Stimulated activated effector memory CD8-positive, alpha-beta T cell treated with anti-CD3 and anti-CD28 coated beads, Interleukin-12 subunit alpha, Interleukin-12 subunit beta, amount 100 ng/mL, for 72 hours (primary cell): ENCODE results near the gene DSC1.
"Not testable (repeated sequence)": the region's sequence is repeated elsewhere in the genome, so short reads cannot be mapped to it uniquely, and the experiment has no call there.

ENCODE experiments used
- ATAC-seq: fragments of 150-1000 bp; cut with Tn5 transposase; 2 replicates; pipeline ENCODE4 v1.10.0; 2021
- DNase-seq, 2 donors: peaks; one replicate each; pipeline ENCODE4 v3.0.0; 2021 to 2022; ENCODE audit warnings: low spot score in 2 of 2
- H3K27ac Mint-ChIP-seq: one replicate; pipeline ENCODE4 v1.8.0; 2022; ENCODE audit warnings: mild to moderate bottlenecking, mixed read lengths
- H3K36me3 Mint-ChIP-seq: one replicate; pipeline ENCODE4 v1.8.0; 2022; ENCODE audit warnings: mild to moderate bottlenecking, mixed read lengths
- H3K4me1 Mint-ChIP-seq: one replicate; pipeline ENCODE4 v1.8.0; 2022; ENCODE audit warnings: mixed read lengths
- H3K4me3 Mint-ChIP-seq: one replicate; pipeline ENCODE4 v1.8.0; 2022; ENCODE audit warnings: mild to moderate bottlenecking, mixed read lengths
- H3K9me3 Mint-ChIP-seq: one replicate; pipeline ENCODE4 v1.8.0; 2022; ENCODE audit warnings: mixed read lengths

The DSC1 gene

DNA sequence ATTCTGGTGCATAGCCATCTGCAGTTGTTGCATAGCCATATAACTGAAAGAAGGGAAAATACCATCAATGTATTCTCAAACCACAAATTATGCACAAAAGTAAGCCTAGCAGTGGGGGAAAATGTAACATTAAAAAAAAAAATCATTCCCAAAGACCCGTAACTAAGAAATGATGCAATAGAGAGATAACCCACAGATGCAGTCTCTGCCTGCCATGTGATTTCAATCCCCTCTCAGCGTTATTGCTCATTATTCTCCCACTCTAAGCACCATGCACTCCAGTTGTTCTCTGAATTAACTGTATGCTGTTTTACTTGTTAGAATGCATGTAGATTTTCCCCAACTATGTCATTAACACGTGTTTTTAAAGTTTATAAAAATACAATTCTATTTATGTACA is 14.1 kb downstream of the DSC1 start:
- Mint-ChIP-seq H3K4me3 (no peak overlapping the region), H3K27ac (no peak overlapping the region), H3K4me1 (no peaks in the 10 kb centered on the region), H3K36me3 (no peaks in the 10 kb centered on the region), H3K9me3 (peaks cover 5% of the 10 kb centered on the region)
- ATAC-seq (no peak), DNase-seq (no peak)

DNA sequence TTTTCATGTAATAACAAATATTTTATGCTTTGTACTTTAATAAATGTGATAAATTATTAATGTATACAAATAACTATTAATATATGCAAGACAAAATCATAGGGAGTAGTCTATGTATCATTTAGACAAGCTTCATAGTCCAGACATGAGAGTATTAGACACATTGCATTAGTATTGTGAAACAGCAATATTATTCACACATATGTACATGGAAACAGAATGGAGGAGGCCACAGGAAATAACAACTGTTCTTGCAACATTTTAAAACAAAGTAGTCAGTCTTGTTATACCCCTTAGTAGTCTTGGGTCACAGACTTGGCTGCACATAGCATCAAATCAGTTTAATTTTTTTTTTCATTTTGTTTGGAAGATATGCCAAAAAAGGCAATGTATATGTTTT is 15.8 kb downstream of the DSC1 start:
- H3K27ac Mint-ChIP-seq: no peak overlapping the region
- ATAC-seq: no peak
- H3K4me1 Mint-ChIP-seq: no peaks in the 10 kb centered on the region
- H3K9me3 Mint-ChIP-seq: peaks cover 8% of the 10 kb centered on the region
- DNase-seq: no peak
- H3K36me3 Mint-ChIP-seq: no peaks in the 10 kb centered on the region
- H3K4me3 Mint-ChIP-seq: no peak overlapping the region

DNA sequence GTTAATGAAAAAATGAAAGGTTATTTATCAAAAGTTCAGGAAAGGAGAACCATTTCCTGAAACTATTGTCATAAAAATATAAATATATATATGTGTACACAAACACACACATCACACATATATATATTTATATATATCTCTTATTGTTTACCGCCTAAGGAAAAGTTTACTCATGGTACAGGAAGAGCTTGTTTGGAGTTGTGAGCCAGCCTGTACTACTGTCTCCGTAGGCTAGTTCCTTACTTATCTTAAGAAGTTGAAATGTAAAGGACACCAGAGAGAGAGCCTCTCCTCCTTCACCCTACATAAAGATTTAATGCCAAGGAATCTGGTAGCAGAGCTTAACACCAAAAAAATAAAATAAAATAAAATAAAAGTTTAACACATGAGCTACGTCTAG is 19.6 kb downstream of the DSC1 start:
- Mint-ChIP-seq H3K9me3 (peaks cover 8% of the 10 kb centered on the region), H3K4me1 (no peaks in the 10 kb centered on the region), H3K27ac (no peak overlapping the region), H3K4me3 (no peak overlapping the region), H3K36me3 (no peaks in the 10 kb centered on the region)
- no peak for DNase-seq
- no peak for ATAC-seq

DNA sequence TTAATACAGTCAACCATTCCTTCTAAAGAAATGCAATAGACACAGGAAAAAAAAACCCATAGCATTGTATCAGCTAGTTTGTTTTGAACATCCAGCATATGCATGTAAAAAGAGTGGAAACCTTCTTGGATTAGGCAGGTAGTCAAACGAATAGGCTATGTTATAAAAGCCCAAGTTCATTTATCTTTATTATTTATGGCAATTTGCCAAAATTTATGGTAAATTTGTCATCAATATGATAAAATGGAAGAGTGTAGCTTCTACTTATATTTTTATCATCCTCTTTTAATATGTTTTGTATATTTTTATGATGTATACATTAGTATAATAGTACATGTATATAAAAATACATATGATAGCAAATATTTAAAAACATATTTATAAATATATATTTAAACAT is 23.9 kb downstream of the DSC1 start:
- Mint-ChIP-seq H3K4me3 (no peak overlapping the region), H3K36me3 (no peaks in the 10 kb centered on the region), H3K4me1 (no peaks in the 10 kb centered on the region), H3K9me3 (peaks cover 7% of the 10 kb centered on the region), H3K27ac (no peak overlapping the region)
- DNase-seq (no peak), ATAC-seq (no peak)

DNA sequence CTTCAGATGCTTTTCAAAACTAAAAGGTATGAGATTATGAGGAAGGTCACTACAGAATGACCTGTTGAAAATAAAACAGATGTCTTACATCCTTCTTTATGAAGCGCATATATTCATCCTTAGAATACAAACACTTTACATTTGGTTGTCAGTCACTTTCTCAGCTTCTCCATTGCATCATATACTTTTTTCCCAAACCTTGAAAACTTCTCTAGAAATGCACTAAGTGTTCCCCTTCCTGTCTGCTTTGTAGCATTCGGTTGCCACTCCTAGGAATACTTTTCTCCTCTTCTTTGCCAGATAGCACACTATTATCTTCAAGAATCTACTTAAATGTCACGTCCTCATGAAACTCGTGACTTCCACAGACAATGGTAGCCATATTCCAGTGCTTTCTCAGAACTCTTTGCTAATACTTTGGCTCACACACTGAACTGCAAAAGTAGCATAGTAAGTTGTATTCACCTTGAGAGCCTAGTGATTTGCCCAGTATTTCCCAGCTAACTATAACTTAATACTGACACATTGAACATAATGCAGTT is 27.6 kb downstream of the DSC1 start:
- H3K36me3 Mint-ChIP-seq: no peaks in the 10 kb centered on the region
- peaks cover 7% of the 10 kb centered on the region for H3K9me3 Mint-ChIP-seq
- ATAC-seq (no peak), DNase-seq (no peak)
- H3K4me3 Mint-ChIP-seq: no peak overlapping the region
- no peaks in the 10 kb centered on the region for H3K4me1 Mint-ChIP-seq
- no peak overlapping the region for H3K27ac Mint-ChIP-seq

DNA sequence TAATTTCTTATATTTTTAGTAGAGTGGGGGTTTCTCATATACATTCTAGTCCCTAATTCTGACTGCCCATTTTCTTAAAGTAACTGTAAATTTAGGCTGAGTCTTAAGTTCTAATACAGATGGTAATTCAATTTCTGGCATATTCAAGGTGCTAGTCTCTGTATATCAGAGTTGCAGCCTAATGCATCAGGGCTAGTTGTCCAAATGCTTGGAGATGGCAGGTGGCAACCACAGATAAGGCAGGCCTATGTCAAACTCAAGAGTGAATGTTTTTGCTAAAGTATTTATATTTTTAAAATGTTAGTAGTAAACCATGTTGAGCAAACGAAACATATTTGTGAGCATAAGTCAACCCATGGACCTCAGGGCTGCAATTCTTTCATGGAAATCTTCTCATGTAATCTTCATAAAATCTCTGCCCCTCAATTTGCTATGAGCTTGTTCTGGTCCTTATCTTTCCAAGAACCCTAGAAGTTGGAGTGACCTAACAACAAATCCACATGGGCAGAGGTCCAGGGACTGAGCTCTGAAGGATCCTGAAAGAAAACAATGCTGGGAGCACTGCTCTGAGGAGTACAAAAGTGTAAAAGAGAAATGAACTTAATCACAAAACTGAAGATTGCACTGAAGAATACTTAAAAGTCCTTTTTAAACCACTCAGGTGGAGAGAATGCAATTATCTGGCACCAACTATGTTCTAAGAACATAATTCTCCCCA is 33.1 kb downstream of the DSC1 start:
- H3K9me3 Mint-ChIP-seq: peaks cover 4% of the 10 kb centered on the region
- no peaks in the 10 kb centered on the region for H3K36me3 Mint-ChIP-seq
- no peaks in the 10 kb centered on the region for H3K4me1 Mint-ChIP-seq
- H3K27ac Mint-ChIP-seq: no peak overlapping the region
- H3K4me3 Mint-ChIP-seq: no peak overlapping the region
- DNase-seq: no peak
- ATAC-seq: no peak

DNA sequence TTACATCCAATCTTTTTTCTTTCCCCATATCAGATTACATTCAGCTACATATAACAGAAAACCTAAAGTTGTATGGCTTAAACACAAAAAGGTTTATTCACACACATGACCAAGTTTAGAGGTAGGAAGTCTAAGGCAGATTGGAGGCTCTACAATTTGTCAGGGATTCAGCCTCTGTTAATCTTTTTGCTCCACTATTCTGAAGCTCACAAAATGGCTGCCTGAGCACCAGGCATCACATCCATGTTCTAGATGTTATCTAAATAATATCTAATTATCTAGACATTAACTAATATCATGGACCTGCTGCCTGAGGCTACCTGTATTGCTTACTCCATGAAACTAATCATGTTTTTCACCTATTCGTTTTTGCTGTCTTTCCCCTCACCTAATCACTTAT is 36.8 kb downstream of the DSC1 start:
- DNase-seq (no peak), ATAC-seq (no peak)
- Mint-ChIP-seq H3K4me3 (no peak overlapping the region), H3K36me3 (no peaks in the 10 kb centered on the region), H3K27ac (no peak overlapping the region), H3K4me1 (no peaks in the 10 kb centered on the region), H3K9me3 (peaks cover 2% of the 10 kb centered on the region)

DNA sequence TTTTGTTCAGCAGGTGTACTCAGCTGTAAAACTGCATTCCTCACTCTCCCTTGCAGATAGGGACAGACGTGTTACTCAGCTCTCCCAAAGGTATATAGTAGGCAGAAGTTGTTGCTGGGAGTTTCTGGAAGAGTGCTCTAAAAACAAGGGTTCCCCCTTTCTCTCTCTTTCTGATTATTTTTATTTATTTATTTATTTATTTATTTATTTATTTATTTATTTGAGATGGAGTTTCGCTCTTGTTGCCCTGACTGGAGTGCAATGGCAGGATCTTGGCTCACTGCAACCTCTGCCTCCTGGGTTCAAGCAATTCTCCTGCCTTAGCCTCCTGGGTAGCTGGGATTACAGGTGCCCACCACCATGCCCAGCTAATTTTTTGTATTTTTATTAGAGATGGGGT is 39.5 kb downstream of the DSC1 start:
- not testable (repeated sequence) for H3K27ac Mint-ChIP-seq

DNA sequence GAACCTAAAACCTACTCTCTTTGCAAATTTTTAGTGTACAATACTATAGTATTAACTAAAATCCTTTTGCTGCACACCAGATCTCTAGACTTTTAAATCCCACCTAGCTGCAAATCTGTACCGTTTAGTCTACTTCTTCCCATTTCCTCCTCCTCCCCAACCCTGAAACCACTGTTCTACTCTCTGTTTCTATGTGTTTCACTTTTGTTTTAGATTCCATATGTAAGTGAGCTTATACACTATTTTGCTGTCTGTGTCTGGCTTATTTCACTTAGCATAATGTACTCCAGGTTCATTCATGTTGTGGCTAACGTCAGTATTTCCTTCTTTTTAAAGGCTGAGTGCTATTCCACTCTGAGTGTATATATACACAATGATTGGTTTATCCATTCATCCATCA is 42.1 kb downstream of the DSC1 start:
- ATAC-seq: no peak
- no peaks in the 10 kb centered on the region for H3K4me1 Mint-ChIP-seq

More for the DNA sequence above, 39.5 kb downstream of the DSC1 start:
- H3K9me3 Mint-ChIP-seq: peaks cover 17% of the 10 kb centered on the region
- H3K4me3 Mint-ChIP-seq, H3K36me3 Mint-ChIP-seq, ATAC-seq, DNase-seq, H3K4me1 Mint-ChIP-seq: not testable (repeated sequence)

DNA sequence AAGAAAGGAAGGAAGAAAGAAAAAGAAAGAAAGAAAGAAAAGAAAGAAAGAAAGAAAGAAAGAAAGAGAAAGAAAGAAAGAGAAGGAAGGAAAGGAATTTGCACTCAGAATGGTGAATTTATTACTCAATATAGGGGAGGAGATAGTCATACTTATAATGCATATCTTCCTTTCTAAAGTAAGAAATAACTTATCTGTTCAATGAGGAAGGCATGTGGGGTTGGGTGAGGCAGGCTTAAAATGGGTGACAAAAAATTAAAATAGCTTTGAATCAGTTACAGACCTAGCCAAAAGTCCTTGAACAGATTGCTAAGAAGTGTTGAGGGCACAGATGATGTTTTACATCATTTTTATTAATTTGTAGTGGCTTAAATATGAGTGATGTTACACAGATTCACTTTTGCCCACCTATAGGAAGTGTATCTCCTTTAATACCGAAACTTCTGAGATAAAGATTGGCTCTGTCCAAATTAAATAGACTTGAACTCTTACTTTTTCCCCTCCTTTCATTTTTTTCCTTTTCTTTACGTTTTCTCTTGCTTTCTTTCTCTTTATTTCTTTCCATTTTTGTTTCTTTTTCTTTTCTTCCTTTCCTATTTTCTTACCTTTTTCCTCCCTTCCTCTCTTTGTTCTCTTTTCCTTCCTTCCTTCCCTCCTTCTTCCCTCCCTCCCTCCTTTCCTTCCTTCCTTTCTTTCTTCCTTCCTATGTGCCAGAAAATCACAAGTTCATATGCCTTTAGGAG is 45.6 kb downstream of the DSC1 start:
- Mint-ChIP-seq H3K4me3 (no peak overlapping the region), H3K36me3 (no peaks in the 10 kb centered on the region)
- ATAC-seq: no peak

More for the DNA sequence above, 42.1 kb downstream of the DSC1 start:
- Mint-ChIP-seq H3K27ac (no peak overlapping the region), H3K4me3 (no peak overlapping the region), H3K9me3 (peaks cover 27% of the 10 kb centered on the region), H3K36me3 (no peaks in the 10 kb centered on the region)
- no peak for DNase-seq

DNA sequence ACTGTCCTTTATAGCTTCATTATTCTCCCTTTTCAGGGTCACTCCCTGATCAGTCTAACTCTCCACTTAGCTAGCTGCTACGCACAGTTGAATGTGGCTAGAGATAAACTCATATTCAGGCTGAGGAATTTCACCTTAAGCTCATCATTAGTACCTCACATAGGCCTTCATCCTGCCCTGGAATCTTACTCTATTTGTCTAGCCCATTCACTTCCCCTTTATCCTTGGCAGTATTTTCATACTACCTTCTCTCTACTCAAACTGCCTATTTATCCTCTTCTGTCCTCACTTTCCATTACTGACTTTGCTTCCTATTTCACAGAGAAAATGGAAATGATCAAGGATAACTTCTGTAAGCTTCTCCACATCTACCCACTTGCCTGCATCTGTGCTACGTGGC is 49.9 kb downstream of the DSC1 start:
- DNase-seq: no peak
- Mint-ChIP-seq H3K27ac (no peak overlapping the region), H3K36me3 (no peaks in the 10 kb centered on the region), H3K4me3 (no peak overlapping the region), H3K4me1 (no peaks in the 10 kb centered on the region), H3K9me3 (peaks cover 17% of the 10 kb centered on the region)
- ATAC-seq: no peak

More for the DNA sequence above, 45.6 kb downstream of the DSC1 start:
- Mint-ChIP-seq H3K9me3 (peaks cover 31% of the 10 kb centered on the region), H3K4me1 (no peaks in the 10 kb centered on the region), H3K27ac (no peak overlapping the region)
- no peak for DNase-seq

DNA sequence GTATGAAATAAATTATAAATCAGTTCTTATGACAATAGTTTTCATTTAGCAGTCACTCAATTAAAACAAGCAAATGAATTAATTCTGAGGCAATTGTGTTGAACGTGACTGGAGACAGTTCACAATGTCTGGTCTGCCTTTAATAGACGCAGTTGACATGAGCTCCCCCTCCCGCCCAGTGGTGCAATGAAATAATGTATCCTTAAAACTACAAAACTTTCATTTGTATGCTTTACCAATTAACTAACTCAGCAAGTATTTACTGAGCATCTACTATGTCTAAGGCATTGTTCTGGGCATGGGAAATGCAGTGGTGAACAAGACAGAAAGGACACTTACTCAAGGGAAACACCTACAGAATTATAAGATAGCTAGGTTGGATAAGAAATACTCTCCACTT is 56.9 kb downstream of the DSC1 start:
- no peak overlapping the region for H3K27ac Mint-ChIP-seq
- no peaks in the 10 kb centered on the region for H3K36me3 Mint-ChIP-seq
- no peaks in the 10 kb centered on the region for H3K4me1 Mint-ChIP-seq
- DNase-seq (no peak), ATAC-seq (no peak)
- peaks cover 13% of the 10 kb centered on the region for H3K9me3 Mint-ChIP-seq
- H3K4me3 Mint-ChIP-seq: no peak overlapping the region

DNA sequence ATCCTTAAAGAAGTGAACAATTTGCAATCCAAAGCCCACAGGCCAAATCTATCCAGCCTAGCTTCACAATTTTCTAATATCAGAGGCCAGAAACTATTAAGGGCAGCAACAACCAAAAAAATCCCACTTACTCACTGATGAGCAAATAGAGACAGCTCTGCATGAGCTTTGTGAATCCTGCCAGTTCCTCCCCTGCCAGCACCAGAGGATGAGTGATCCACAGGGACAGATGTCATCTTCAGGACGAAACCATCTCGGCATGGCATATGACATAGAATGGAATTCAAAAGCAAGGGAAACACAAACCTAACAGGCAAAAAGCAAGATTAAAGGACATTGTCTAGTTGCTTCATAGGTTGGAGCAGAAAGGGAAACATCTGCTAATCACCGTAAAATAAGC is 58.2 kb downstream of the DSC1 start:
- Mint-ChIP-seq H3K4me1 (no peaks in the 10 kb centered on the region), H3K4me3 (no peak overlapping the region), H3K36me3 (no peaks in the 10 kb centered on the region), H3K9me3 (peaks cover 13% of the 10 kb centered on the region), H3K27ac (no peak overlapping the region)
- ATAC-seq: no peak
- no peak for DNase-seq

DNA sequence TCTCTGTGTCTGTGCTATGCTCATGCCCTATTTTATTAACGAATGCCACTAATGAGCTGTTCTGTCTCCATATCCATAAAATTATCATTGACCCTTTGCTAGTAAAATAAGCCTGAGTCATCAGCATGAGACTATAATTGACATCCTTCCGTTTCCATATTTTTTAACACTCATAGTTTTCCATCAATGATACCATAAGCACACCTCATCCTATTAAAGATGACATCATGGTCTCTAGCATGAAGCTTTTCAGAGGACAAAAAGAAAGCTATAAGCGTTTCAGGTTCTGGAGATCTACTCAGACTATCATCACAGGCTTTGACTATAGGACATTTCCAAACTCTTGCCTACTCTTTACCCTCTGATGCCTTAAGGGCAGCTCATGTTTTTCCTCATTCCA is 59.2 kb downstream of the DSC1 start:
- DNase-seq (no peak), ATAC-seq (no peak)
- H3K4me1 Mint-ChIP-seq: no peaks in the 10 kb centered on the region
- no peak overlapping the region for H3K4me3 Mint-ChIP-seq
- no peaks in the 10 kb centered on the region for H3K36me3 Mint-ChIP-seq
- H3K9me3 Mint-ChIP-seq: peaks cover 20% of the 10 kb centered on the region
- no peak overlapping the region for H3K27ac Mint-ChIP-seq

DNA sequence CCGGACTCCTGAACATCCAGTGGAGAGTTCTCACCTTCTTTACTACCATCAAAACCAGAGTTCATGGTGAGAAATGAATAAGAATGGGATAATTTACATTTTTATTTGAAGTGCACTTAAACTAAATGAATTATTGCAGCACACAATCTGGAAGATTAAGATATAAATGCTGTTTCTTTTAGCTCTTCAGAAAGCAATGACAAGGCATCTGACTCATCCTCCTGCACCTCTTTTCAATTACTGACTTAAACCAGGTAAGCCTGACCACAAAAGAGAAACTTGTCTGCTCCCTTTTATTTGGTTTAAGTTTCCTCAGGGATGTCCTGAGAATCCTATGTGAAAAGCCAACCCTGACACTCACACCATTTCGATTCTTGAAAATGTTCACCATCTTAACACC is 59.7 kb downstream of the DSC1 start:
- H3K9me3 Mint-ChIP-seq: peaks cover 20% of the 10 kb centered on the region
- no peak overlapping the region for H3K4me3 Mint-ChIP-seq
- ATAC-seq (no peak), DNase-seq (no peak)
- H3K4me1 Mint-ChIP-seq: no peaks in the 10 kb centered on the region
- no peak overlapping the region for H3K27ac Mint-ChIP-seq
- H3K36me3 Mint-ChIP-seq: no peaks in the 10 kb centered on the region

DNA sequence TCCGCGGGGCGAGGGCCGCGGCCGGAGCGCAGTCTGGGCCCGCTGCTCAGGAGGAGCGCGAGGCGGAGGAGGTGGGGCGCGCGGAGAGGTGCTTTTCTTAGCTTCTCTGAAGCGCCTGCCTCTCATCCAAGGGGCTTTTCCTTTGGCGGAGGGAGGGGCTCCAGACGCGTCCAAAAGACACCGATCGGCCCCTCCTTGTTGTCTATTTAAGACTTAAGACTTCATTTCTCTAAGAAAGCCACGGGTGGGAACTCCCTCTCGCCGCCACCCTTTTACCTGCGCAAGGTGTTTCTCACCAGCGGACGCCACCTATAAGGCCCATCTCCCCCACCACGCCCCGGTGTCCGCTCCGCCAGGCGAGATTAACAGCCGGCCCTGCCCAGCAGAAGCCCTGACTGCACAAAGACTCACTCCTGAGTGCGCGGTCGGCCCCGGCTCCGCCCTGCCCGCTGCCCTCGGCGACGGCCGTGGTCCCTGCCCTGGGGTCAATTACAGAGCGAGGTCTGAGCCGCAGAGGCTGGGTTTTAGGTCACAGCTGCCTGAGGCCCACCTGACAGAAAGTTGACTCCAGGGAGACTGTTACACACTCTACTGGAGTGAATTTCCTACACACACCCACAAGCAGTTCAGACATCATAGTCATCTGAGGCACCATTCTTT is 60.5 kb downstream of the DSC1 start, which contains the start of gene DSC2:
Gene DSC2, minus strand, starts transcription at position 397 of the 660 bp plus-strand sequence. CDS start 450 bp downstream, outside the sequence.
- Mint-ChIP-seq H3K4me1 (no peaks in the 10 kb centered on the region), H3K4me3 (no peak within 1 kb of the TSS), H3K9me3 (peaks cover 20% of the 10 kb centered on the region), H3K27ac (no peak within 1 kb of the TSS), H3K36me3 (no peaks in the 10 kb centered on the region)
- no peak for DNase-seq
- ATAC-seq: no peak
